Ovary (tissue), 3 donors: ENCODE results near the gene SPPL3.
"Not testable (repeated sequence)": the region's sequence is repeated elsewhere in the genome, so short reads cannot be mapped to it uniquely, and the experiment has no call there.

Source experiments
- EP300 ChIP-seq: sonication (generic); formaldehyde crosslinking; IDR thresholded peaks from one replicate; pipeline ENCODE4 v1.6.1; 2017; ENCODE audit warnings: antibody characterized with exemption
- TF ChIP-seq, protein P1 (sequence below), 3 donors: fragments of 450-650 bp in 2 of 3; fragments of 200-600 bp in 1 of 3; IDR thresholded peaks; one replicate each; pipeline versions ENCODE4 v1.5.1 to v1.8.0; 2016 to 2022; ENCODE audit warnings: antibody characterized with exemption in 3 of 3, mild to moderate bottlenecking in 1 of 3
- donor health status: DM: no; HTN: no; CAD: no.

DNA sequence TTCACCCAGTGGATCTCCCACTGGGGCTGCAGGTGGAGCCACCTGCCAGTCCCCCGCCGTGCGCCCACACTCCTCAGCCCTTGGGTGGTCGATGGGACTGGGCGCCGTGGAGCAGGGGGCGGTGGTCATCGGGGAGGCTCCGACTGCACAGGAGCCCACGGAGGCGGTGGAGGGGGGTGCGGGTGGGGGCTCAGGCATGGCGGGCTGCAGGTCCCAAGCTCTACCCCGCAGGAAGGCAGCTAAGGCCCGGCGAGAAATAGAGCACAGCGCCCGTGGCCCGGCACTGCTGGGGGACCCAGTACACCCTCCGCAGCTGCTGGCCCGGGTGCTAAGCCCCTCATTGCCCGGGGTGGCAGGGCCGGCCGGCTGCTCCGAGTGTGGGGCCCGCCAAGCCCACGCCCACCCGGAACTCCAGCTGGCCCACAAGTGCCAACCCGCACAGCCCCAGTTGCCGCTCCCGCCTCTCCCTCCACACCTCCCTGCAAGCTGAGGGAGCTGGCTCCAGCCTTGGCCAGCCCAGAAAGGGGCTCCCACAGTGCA lies 46.2 kb upstream of the SPPL3 start:
- TF ChIP-seq, protein P1, sequence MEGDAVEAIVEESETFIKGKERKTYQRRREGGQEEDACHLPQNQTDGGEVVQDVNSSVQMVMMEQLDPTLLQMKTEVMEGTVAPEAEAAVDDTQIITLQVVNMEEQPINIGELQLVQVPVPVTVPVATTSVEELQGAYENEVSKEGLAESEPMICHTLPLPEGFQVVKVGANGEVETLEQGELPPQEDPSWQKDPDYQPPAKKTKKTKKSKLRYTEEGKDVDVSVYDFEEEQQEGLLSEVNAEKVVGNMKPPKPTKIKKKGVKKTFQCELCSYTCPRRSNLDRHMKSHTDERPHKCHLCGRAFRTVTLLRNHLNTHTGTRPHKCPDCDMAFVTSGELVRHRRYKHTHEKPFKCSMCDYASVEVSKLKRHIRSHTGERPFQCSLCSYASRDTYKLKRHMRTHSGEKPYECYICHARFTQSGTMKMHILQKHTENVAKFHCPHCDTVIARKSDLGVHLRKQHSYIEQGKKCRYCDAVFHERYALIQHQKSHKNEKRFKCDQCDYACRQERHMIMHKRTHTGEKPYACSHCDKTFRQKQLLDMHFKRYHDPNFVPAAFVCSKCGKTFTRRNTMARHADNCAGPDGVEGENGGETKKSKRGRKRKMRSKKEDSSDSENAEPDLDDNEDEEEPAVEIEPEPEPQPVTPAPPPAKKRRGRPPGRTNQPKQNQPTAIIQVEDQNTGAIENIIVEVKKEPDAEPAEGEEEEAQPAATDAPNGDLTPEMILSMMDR (IDR thresholded peaks at IDR 0.05), result not testable (repeated sequence)
- not testable (repeated sequence) for TF ChIP-seq EP300
